Stimulated activated CD4-positive, alpha-beta T cell treated with anti-CD3 and anti-CD28 coated beads, TNF-alpha, amount 100 ng/mL, for 1 hour (primary cell): Measurements from ENCODE around the gene AMDHD1.
"Not testable (repeated sequence)": the region's sequence is repeated elsewhere in the genome, so short reads cannot be mapped to it uniquely, and the experiment has no call there.

Experiments used
- DNase-seq, 3 donors: peaks; one replicate each; pipeline ENCODE4 v3.0.0-alpha.2; 2020; ENCODE audit warnings: low read depth in 3 of 3, low spot score in 1 of 3

The AMDHD1 gene

GRCh38 chr12:95962222-95962621, 19.1 kb downstream of the AMDHD1 start:
- DNase-seq, result no peak

- no peak for DNase-seq
Observed at GRCh38 chr12:95963096-95963495, 20.0 kb downstream of the AMDHD1 start.

DNA sequence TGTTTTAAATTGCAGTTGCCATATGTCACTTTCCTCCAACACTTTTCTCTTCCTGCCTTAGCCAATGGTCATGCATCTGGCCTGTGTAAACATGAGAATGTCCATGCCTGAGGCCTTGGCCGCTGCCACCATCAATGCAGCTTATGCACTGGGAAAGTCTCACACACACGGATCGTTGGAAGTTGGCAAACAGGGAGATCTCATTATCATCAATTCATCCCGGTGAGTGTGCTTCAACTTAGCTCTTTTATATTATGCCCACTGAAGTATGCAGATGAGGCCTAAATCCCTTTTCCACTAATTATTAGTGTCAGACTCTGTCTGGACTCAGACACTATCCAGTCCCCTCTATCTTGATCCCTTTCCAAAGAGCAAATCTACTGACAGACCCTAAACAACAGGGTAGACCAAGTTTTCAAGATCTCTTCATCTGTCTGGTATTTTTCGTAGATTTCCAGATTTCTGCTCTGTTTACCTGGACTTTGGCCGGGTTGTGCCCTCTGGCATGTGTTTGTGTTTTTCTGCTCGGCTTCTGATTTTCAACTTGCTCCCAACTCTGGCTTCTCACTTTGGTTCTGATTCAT, 23.2 kb downstream of the AMDHD1 start:
- no peak for DNase-seq

- DNase-seq, result no peak
Observed at GRCh38 chr12:95967301-95967700, 24.2 kb downstream of the AMDHD1 start.

- not testable (repeated sequence) for DNase-seq
Observed at GRCh38 chr12:95969116-95969515, 26.0 kb downstream of the AMDHD1 start.

DNA sequence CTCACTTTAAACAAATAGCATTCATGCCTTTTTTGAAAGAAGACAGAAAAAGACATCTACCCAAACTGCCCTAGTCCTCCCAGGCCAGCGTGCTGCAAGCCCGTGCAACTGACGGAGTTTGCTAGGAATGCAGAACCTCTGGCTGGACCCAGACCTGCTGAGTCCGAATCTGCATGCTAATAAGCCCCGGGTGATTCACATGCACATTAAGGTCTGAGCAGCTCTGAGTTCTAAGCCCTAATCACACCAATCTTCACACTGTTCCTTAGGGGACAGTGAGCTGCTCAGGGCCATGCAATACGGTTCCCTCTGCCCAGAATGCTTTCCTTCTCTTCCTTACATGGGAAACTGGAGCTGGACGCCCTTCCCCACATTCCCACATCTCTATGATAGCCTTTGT, 27.8 kb downstream of the AMDHD1 start:
- DNase-seq, result no peak

- DNase-seq, result no peak
Observed at GRCh38 chr12:95972832-95973456, 29.8 kb downstream of the AMDHD1 start.

- no peak for DNase-seq
Observed at GRCh38 chr12:95974358-95974757, 31.2 kb downstream of the AMDHD1 start.

GRCh38 chr12:95975491-95975890, 32.4 kb downstream of the AMDHD1 start:
- DNase-seq, result no peak

DNA sequence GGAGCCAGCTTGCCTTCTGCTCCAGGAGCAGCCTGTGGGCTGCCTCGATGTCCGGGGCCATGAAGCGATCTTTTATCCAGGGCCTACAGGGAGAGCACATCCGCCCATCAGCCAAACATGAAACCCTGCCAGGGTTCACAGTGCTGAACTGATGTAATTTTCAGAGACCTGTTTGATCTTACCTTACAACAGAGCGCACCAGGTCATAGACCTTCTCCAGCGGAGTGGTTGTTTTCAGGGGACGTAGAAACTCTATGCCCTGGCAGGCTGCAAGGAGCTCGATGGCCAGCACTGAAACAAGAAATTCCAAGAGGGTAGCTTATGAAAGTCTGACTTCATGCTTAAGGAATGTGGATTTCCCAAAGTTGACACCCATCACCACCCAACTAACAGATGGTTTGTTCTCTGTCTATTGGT, 33.3 kb downstream of the AMDHD1 start:
- DNase-seq, result no peak

- no peak for DNase-seq
Observed at GRCh38 chr12:95977764-95978305, 34.7 kb downstream of the AMDHD1 start.

- no peak for DNase-seq
Observed at GRCh38 chr12:95978351-95978750, 35.2 kb downstream of the AMDHD1 start.

GRCh38 chr12:95978774-95979173, 35.6 kb downstream of the AMDHD1 start:
- no peak for DNase-seq

- no peak for DNase-seq
Observed at GRCh38 chr12:95980437-95980836, 37.3 kb downstream of the AMDHD1 start.

GRCh38 chr12:95982602-95983001, 39.5 kb downstream of the AMDHD1 start:
- DNase-seq, result no peak

DNA sequence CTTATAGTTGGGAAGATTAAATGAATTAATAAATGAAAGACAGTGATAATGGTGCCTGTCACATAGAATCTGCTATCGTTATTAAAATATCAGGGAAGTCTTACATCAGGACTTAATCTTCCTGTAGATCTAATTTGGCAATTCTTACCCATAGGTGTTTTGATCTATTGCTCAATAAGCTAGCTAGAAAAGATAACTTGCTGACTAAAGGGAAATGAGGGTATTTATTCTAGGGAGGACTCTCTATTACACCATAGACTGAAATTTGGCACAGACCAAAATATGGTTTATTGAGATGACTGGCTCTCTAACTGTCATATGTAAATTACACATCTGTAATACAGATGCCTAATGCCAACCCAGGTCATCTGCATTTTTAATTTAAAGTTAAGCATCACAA, 41.6 kb downstream of the AMDHD1 start:
- no peak for DNase-seq

DNA sequence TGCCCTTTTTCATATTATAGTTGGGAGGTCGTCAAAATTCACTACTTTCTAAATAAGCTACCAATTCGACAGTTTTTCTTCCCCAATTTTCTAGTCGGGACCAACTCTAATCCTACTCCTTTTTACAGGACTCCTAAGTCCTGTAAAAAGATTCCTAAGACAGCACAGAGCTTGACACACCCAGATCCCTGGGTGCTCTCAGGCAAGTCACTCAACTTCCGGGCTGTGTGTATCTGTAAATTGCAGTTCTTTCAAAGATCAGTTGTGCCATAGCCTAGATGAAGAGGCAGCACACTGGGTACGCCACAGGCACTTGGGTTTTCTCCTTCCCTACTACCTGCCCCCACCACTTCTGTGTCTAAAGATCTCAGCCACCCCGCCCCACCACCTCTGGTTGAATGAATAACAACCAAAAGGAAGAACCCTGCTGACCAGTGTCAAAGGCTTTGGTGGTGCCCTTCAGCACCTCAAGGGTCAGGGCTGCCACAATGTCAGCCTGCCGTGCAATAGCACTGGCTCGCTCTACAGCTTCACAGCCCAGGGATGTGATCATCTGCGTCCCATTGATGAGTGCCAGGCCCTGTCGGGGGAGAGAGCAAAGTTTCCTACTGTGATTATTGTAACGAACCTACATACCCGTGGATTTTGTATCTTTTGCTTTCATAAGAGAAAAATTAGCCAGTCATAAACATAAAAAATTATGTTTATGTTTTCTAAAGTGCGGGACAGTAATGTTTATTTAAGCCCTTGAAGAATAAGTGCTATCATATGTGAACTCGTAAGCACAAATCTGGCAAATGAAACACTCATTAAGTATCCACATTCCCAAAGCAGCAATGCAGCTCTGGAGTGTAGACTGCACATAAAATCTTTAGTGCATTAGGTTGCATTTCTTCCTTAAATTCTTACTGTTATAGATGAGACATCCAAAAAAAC, 43.8 kb downstream of the AMDHD1 start:
- DNase-seq, result no peak

DNA sequence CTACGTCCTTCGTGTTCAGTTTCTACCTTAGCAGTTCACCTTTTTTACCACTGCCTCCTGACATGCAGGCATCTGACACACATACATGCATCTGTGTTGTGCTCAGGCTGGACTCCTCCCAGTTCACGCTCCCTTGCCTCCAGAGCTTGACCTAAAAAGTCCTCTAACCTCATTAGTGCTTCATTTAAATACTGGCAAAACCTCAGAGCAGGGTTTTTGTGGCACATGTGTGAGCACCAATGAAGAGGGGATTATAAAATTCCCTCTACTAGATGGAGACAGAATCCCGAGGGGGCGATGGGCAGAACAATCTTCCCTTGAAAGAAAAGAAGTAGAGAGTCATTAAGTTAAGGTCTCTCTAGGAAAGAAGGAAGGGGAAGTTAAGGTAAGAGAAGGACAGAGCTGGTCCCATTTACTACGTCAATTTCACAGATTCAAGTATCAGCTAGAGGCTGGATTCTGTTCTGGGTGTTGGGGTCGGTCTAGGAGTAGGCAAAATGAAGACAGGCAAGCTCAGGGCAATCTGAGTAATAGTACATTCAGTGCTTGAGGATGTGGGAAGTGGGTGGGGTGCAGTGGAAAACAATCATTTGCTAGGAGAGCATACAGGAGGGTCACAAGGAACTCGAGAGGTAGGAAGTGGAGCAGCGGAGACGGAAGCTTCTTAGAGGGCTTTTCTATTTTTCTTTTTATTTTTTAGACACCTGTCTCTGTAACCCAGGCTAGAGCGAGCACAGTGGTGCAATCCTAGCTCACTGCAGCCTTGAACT, 45.6 kb downstream of the AMDHD1 start:
- DNase-seq, result no peak

DNA sequence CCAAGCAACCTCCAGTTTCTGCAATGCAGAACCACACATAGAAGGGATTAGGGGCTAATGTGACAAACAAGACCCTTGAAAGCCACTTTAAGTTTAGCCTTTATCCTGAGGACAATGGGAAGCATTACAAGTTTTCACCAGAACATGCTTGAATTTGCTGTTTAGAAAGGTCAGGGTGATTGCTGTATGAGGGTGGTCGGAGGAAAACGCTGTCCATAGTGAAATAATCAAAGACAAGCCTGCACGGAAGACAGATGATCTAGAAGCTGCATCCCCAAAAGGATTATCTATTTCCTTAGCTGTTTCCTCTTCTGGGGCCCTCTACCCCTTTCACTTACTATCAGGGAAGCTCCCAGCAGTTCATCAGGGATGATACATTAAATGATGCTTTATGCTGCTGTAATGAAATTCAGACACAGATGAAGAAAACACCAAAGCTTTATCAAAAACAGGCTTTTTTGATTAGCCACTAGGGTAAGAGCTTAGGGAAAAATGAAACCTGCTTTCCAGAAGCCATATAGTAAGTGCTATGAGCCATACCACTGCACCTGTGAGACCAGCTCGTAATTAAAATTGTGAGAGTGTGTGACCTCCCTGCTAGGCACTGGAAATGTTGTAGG, 46.5 kb downstream of the AMDHD1 start:
- DNase-seq, result no peak

DNA sequence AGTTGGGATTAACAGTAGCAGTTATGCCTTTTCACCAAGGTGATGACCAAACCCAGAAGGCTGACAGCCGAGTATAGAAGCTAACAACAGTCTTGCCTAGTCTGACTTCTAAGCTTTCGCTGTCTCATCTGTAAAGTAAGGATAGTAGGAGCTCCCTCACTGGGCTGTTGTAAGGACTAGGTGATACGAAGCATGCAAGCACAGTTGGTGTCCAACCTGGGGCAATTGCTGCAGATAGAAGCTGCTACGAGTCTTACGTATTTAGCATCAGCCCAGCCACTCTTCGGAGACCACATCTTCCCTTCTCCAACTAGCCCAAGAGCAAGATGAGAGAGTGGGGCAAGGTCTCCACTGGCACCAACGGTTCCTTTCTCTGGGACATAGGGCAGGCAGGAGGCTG, 47.0 kb downstream of the AMDHD1 start:
- no peak for DNase-seq

DNA sequence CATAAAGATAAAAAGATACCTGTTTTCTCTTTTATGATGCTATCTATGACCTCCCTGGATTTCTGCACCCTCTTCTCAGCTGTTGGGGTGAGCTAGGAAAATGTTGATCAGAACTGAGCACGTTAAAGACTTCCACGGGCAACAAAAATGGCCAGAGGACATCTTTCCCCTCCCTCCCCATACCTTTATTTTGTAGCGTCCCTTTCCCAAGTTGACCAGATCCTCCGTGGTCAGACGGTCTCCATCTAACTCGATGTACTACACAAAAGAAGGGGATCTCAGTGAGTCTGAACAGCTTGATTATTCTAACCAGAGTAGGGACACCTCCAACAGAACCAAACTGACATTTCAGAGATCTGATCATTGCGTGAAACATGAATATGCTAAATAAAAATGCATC, 50.8 kb downstream of the AMDHD1 start:
- no peak for DNase-seq
